MM.1S (cell line): Measurements from ENCODE around the gene TEX19.
A peak's percentile ranks its signal among the peaks of the same experiment; 100 is the strongest.

Source experiments
- DNase-seq: peaks from one replicate; pipeline ENCODE4 v3.0.0-alpha.2; 2015
- H2AFZ ChIP-seq: fragments of 300-600 bp; sonication (generic); 2 replicates; pipeline ENCODE4 v1.6.0; 2016; ENCODE audit warnings: antibody characterized with exemption, low read length
- H3F3A ChIP-seq: fragments of 300-600 bp; sonication (generic); 2 replicates; pipeline ENCODE4 v1.6.1; 2016; ENCODE audit warnings: mild to moderate bottlenecking, antibody characterized with exemption, low read length, moderate library complexity, mixed read lengths; ENCODE audit not compliant: insufficient read depth
- H3K27ac ChIP-seq: fragments of 300-600 bp; sonication (generic); 2 replicates; pipeline ENCODE4 v1.5.1; 2016; ENCODE audit warnings: mild to moderate bottlenecking, low read length
- H3K27me3 ChIP-seq: fragments of 300-600 bp; sonication (generic); replicated peaks from 2 replicates; pipeline ENCODE4 v1.6.0; 2016; ENCODE audit warnings: low read length; ENCODE audit not compliant: insufficient read depth
- H3K36me3 ChIP-seq: fragments of 300-600 bp; sonication (generic); replicated peaks from 2 replicates; pipeline ENCODE4 v1.6.1; 2016; ENCODE audit warnings: mild to moderate bottlenecking, low read length, mixed read lengths; ENCODE audit not compliant: insufficient read depth
- H3K4me1 ChIP-seq: fragments of 300-600 bp; sonication (generic); 2 replicates; pipeline ENCODE4 v1.6.1; 2016; ENCODE audit warnings: low read length, mixed read lengths
- H3K4me2 ChIP-seq: fragments of 300-600 bp; sonication (generic); 2 replicates; pipeline ENCODE4 v1.6.0; 2016; ENCODE audit warnings: low read depth, low read length
- H3K4me3 ChIP-seq: fragments of 300-600 bp; sonication (generic); 2 replicates; pipeline ENCODE4 v1.5.1; 2016; ENCODE audit warnings: low read length, mixed read lengths
- H3K79me2 ChIP-seq: fragments of 300-600 bp; sonication (generic); 2 replicates; pipeline ENCODE4 v1.6.1; 2016; ENCODE audit warnings: mixed run types, low read length, mixed read lengths
- H3K9ac ChIP-seq: fragments of 300-600 bp; sonication (generic); 2 replicates; pipeline ENCODE4 v1.6.1; 2016; ENCODE audit warnings: low read length, mixed read lengths
- H3K9me2 ChIP-seq: fragments of 300-600 bp; sonication (generic); replicated peaks from 2 replicates; pipeline ENCODE4 v1.6.1; 2016; ENCODE audit warnings: mild to moderate bottlenecking, low read length, mixed read lengths; ENCODE audit not compliant: insufficient read depth
- H3K9me3 ChIP-seq: fragments of 300-600 bp; sonication (generic); replicated peaks from 2 replicates; pipeline ENCODE4 v1.6.1; 2016; ENCODE audit warnings: mild to moderate bottlenecking, low read length, mixed read lengths; ENCODE audit not compliant: insufficient read depth
- H4K20me1 ChIP-seq: fragments of 300-600 bp; sonication (generic); 2 replicates; pipeline ENCODE4 v1.6.1; 2016; ENCODE audit warnings: mild to moderate bottlenecking, low read length, moderate library complexity, mixed read lengths; ENCODE audit not compliant: insufficient read depth
- CTCF ChIP-seq: fragments of 300-600 bp; sonication (generic); IDR thresholded peaks from 2 replicates; pipeline ENCODE4 v1.5.1; 2016; ENCODE audit warnings: antibody characterized with exemption, low read length, mixed read lengths
- EZH2 ChIP-seq: fragments of 300-600 bp; sonication (generic); optimal IDR thresholded peaks from 2 replicates; pipeline ENCODE3; 2017; ENCODE audit warnings: low read depth, mild to moderate bottlenecking, antibody characterized with exemption, low read length, mixed read lengths
- EZH2phosphoT487 ChIP-seq: fragments of 300-600 bp; sonication (generic); IDR thresholded peaks from 2 replicates; pipeline ENCODE4 v1.6.1; 2018; ENCODE audit warnings: antibody characterized with exemption, low read length

TEX19 gene

GRCh38 chr17:82334622-82335394 is 24.2 kb upstream of the TEX19 start:
- TF ChIP-seq EZH2: no peak
- no peak for TF ChIP-seq CTCF
- TF ChIP-seq EZH2phosphoT487: no peak
- Histone ChIP-seq H2AFZ (peak overlapping the region; percentile 29), H3K4me2 (peak overlapping the region; percentile 90), H4K20me1 (no peaks in the 10 kb centered on the region), H3K27ac (peak overlapping the region; percentile 78), H3K9me2 (no peaks in the 10 kb centered on the region), H3F3A (peaks cover 19% of the 10 kb centered on the region), H3K9ac (peak overlapping the region; percentile 67), H3K36me3 (no peaks in the 10 kb centered on the region), H3K27me3 (no peaks in the 10 kb centered on the region), H3K79me2 (no peaks in the 10 kb centered on the region), H3K4me3 (peak overlapping the region; percentile 55), H3K4me1 (peaks cover 42% of the 10 kb centered on the region), H3K9me3 (no peaks in the 10 kb centered on the region)
- peak; percentile 66 for DNase-seq

GRCh38 chr17:82338858-82339633 is 20.0 kb upstream of the TEX19 start:
- H3K9me3 ChIP-seq: no peaks in the 10 kb centered on the region
- H3K4me1 ChIP-seq: peaks cover 13% of the 10 kb centered on the region
- H3F3A ChIP-seq: peaks cover 19% of the 10 kb centered on the region
- no peaks in the 10 kb centered on the region for H3K9me2 ChIP-seq
- no peak overlapping the region for H3K9ac ChIP-seq
- no peak overlapping the region for H2AFZ ChIP-seq
- no peaks in the 10 kb centered on the region for H3K36me3 ChIP-seq
- no peak for TF ChIP-seq EZH2phosphoT487
- no peak for TF ChIP-seq EZH2
- no peak for TF ChIP-seq CTCF
- no peak overlapping the region for H3K27ac ChIP-seq
- no peaks in the 10 kb centered on the region for H3K79me2 ChIP-seq
- H4K20me1 ChIP-seq: no peaks in the 10 kb centered on the region
- no peaks in the 10 kb centered on the region for H3K27me3 ChIP-seq
- no peak for DNase-seq
- no peak overlapping the region for H3K4me2 ChIP-seq
- no peak overlapping the region for H3K4me3 ChIP-seq

GRCh38 chr17:82339634-82340580 is 19.1 kb upstream of the TEX19 start:
- Histone ChIP-seq H3K27ac (no peak overlapping the region), H3F3A (peaks cover 13% of the 10 kb centered on the region), H3K9me3 (no peaks in the 10 kb centered on the region), H3K27me3 (no peaks in the 10 kb centered on the region), H3K4me2 (no peak overlapping the region), H3K79me2 (no peaks in the 10 kb centered on the region), H3K4me3 (no peak overlapping the region), H4K20me1 (no peaks in the 10 kb centered on the region), H3K36me3 (no peaks in the 10 kb centered on the region), H3K4me1 (peaks cover 5% of the 10 kb centered on the region; the same call in 1 of the 2 replicates), H2AFZ (no peak overlapping the region), H3K9ac (no peak overlapping the region), H3K9me2 (no peaks in the 10 kb centered on the region)
- DNase-seq: no peak
- TF ChIP-seq EZH2phosphoT487 (no peak), CTCF (no peak), EZH2 (no peak)
